Left lobe of liver (tissue), 2 donors: ENCODE results near the gene MPEG1. TPM values are rescaled to one million over a fixed set of nuclear protein-coding genes. Genes with fewer than 3 reads are reported as not detected.

ENCODE experiments used
- ATAC-seq: fragments of 200-7000 bp; cut with Tn5 transposase; one replicate; pipeline ENCODE4 v1.9.1; 2020; ENCODE audit warnings: mild to moderate bottlenecking, moderate library complexity
- DNase-seq: peaks from one replicate; pipeline ENCODE4 v3.0.0-alpha.2; 2020; ENCODE audit warnings: low spot score
- total RNA-seq: library from RNA; stranded (reverse); gene quantifications from one replicate; pipeline ENCODE4 v1.2.1, GENCODE V29; 2021
- donor health status: DM: no; HTN: no; CAD: no; lungs with moderate emphysema.
- donor health status: DM: no; HTN: yes; CAD: no.

MPEG1 gene
- 5.7 TPM for total RNA-seq

- DNase-seq (no peak), ATAC-seq (peak; percentile 20)
These were observed at the start of gene MPEG1 for GRCh38 chr11:59212744-59213631. Gene MPEG1 (minus strand): TSS chr11:59212927. CDS start chr11:59212865, 62 bp downstream.

- DNase-seq (no peak), ATAC-seq (no peak)
These were observed 49.6 kb upstream of the MPEG1 start for GRCh38 chr11:59262177-59262818.

GRCh38 chr11:59261150-59261549 lies 48.4 kb upstream of the MPEG1 start:
- no peak for ATAC-seq
- DNase-seq = no peak

- DNase-seq (no peak), ATAC-seq (no peak)
These were observed 47.2 kb upstream of the MPEG1 start for GRCh38 chr11:59259867-59260475.

GRCh38 chr11:59259047-59259446 lies 46.3 kb upstream of the MPEG1 start:
- DNase-seq = no peak
- ATAC-seq = no peak

GRCh38 chr11:59255281-59255680 lies 42.6 kb upstream of the MPEG1 start:
- DNase-seq (no peak), ATAC-seq (no peak)

- ATAC-seq (no peak), DNase-seq (no peak)
These were observed 41.6 kb upstream of the MPEG1 start for GRCh38 chr11:59254286-59254685.

GRCh38 chr11:59253001-59253400 lies 40.3 kb upstream of the MPEG1 start:
- no peak for DNase-seq
- ATAC-seq = no peak

- DNase-seq (no peak), ATAC-seq (no peak)
These were observed 36.8 kb upstream of the MPEG1 start for GRCh38 chr11:59249535-59249934.

- peak; percentile 20 for ATAC-seq
- no peak for DNase-seq
These were observed 35.0 kb upstream of the MPEG1 start for GRCh38 chr11:59247531-59248227.

GRCh38 chr11:59243633-59244032 lies 30.9 kb upstream of the MPEG1 start:
- no peak for ATAC-seq

GRCh38 chr11:59240322-59240721 lies 27.6 kb upstream of the MPEG1 start:
- no peak for ATAC-seq

More at GRCh38 chr11:59243633-59244032, 30.9 kb upstream of the MPEG1 start:
- DNase-seq = no peak

GRCh38 chr11:59226396-59226795 lies 13.7 kb upstream of the MPEG1 start:
- DNase-seq = no peak
- ATAC-seq = peak; percentile 13

More at GRCh38 chr11:59240322-59240721, 27.6 kb upstream of the MPEG1 start:
- DNase-seq = no peak

GRCh38 chr11:59225017-59225416 lies 12.3 kb upstream of the MPEG1 start:
- DNase-seq = no peak
- no peak for ATAC-seq

GRCh38 chr11:59224351-59224928 lies 11.7 kb upstream of the MPEG1 start:
- ATAC-seq (peak; percentile 53), DNase-seq (no peak)

- ATAC-seq (no peak), DNase-seq (no peak)
These were observed 10.9 kb upstream of the MPEG1 start for GRCh38 chr11:59223611-59224010.

GRCh38 chr11:59223177-59223576 lies 10.4 kb upstream of the MPEG1 start:
- no peak for DNase-seq
- ATAC-seq = no peak

- DNase-seq (no peak), ATAC-seq (no peak)
These were observed 9.8 kb upstream of the MPEG1 start for GRCh38 chr11:59222464-59223060.

GRCh38 chr11:59221441-59221840 lies 8.7 kb upstream of the MPEG1 start:
- ATAC-seq (no peak), DNase-seq (no peak)

- no peak for ATAC-seq
- DNase-seq = no peak
These were observed 7.1 kb upstream of the MPEG1 start for GRCh38 chr11:59219836-59220235.
